Endothelial cell of umbilical vein (primary cell): ENCODE results near the gene KRT6C. TPM values are rescaled to one million over a fixed set of nuclear protein-coding genes. Genes with fewer than 3 reads are reported as not detected.

Source experiments
- BruUV-seq: library from RNA; stranded (reverse); fragments of 400-500 nt; replicated peaks from 2 replicates; lab custom pipeline; 2021; lab: Mats Ljungman, UMichigan
- CTCF ChIA-PET: fragments of 300-600, 350-600 bp; sonication (Branson Sonifier 250); formaldehyde crosslinking; loops from one replicate; lab custom pipeline; 2021; ENCODE audit warnings: antibody characterized with exemption, inconsistent platforms; lab: Charles Lee
- POLR2A ChIA-PET: fragments of 300-600, 350-600 bp; sonication (Branson Sonifier 250); formaldehyde crosslinking; loops from one replicate; lab custom pipeline; 2021; ENCODE audit warnings: antibody characterized with exemption, inconsistent platforms; lab: Charles Lee
- DNase-seq: peaks from one replicate; pipeline ENCODE4 v3.0.0-alpha.2; 2011; ENCODE audit warnings: low read depth, low spot score
- FAIRE-seq: peaks from 2 replicates; lab custom pipeline; 2011; peaks lifted over from hg19 to GRCh38; lab: Jason Lieb, UNC
- H2AFZ ChIP-seq: 2 replicates; pipeline ENCODE4 v1.6.0; 2012; ENCODE audit warnings: low read depth, low read length, control low read depth, inconsistent platforms
- H3K27ac ChIP-seq: 2 replicates; pipeline ENCODE4 v1.5.1; 2011; ENCODE audit warnings: low read depth, mild to moderate bottlenecking, control low read depth, low read length, moderate library complexity; ENCODE audit not compliant: insufficient read depth
- H3K27me3 ChIP-seq, 2 experiments: 2 replicates each; pipeline versions ENCODE4 v1.6.0 to v1.6.1; 2011; ENCODE audit warnings: low read length in 2 of 2, mixed read lengths in 1 of 2; ENCODE audit not compliant: control insufficient read depth in 2 of 2, insufficient read depth in 2 of 2
- H3K36me3 ChIP-seq, 2 experiments: 2 replicates in 1 of 2; 3 replicates in 1 of 2; pipeline ENCODE4 v1.5.1; 2011; ENCODE audit warnings: low read length in 2 of 2, mild to moderate bottlenecking in 1 of 2, moderate library complexity in 1 of 2; ENCODE audit not compliant: control insufficient read depth in 2 of 2, insufficient read depth in 2 of 2; ENCODE audit errors: extremely low read depth in 1 of 2
- H3K4me1 ChIP-seq: 3 replicates; pipeline ENCODE4 v1.5.1; 2011; ENCODE audit warnings: mild to moderate bottlenecking, low read length; ENCODE audit not compliant: control insufficient read depth, insufficient read depth; ENCODE audit errors: extremely low read depth
- H3K4me2 ChIP-seq: 2 replicates; pipeline ENCODE4 v1.6.1; 2011; ENCODE audit warnings: low read length, control low read depth, mixed read lengths; ENCODE audit not compliant: insufficient read depth
- H3K4me3 ChIP-seq, 3 experiments: fragments of 200-600 bp in 1 of 3; sonication (generic), shearing (Covaris generic) in 1 of 3; replicated peaks in 1 of 3; 2 replicates each; pipeline ENCODE4 v1.5.1; 2011 to 2016; ENCODE audit warnings: control low read depth in 3 of 3, low read length in 3 of 3, mild to moderate bottlenecking in 2 of 3, inconsistent platforms in 1 of 3, low read depth in 1 of 3, moderate library complexity in 1 of 3; ENCODE audit not compliant: insufficient read depth in 1 of 3
- H3K79me2 ChIP-seq: 2 replicates; pipeline ENCODE4 v1.6.0; 2012; ENCODE audit warnings: low read length, inconsistent platforms; ENCODE audit not compliant: control insufficient read depth, insufficient read depth
- H3K9ac ChIP-seq: replicated peaks from 2 replicates; pipeline ENCODE3; 2011; ENCODE audit warnings: low read length, control low read depth; ENCODE audit not compliant: insufficient read depth; ENCODE audit errors: extremely low read depth
- H3K9me1 ChIP-seq: replicated peaks from 3 replicates; pipeline ENCODE4 v1.6.0; 2011; ENCODE audit warnings: mild to moderate bottlenecking, low read length; ENCODE audit not compliant: control insufficient read depth, insufficient read depth; ENCODE audit errors: extremely low read depth
- H3K9me3 ChIP-seq: replicated peaks from 2 replicates; pipeline ENCODE4 v1.5.1; 2012; ENCODE audit warnings: low read length, inconsistent platforms; ENCODE audit not compliant: control insufficient read depth, insufficient read depth
- H4K20me1 ChIP-seq: replicated peaks from 2 replicates; pipeline ENCODE3; 2011; ENCODE audit warnings: mild to moderate bottlenecking, low read length; ENCODE audit not compliant: control insufficient read depth, insufficient read depth; ENCODE audit errors: extremely low read depth
- CTCF ChIP-seq, 2 donors: IDR thresholded peaks; 1 replicate in 1 of 2; 2 replicates in 1 of 2; pipeline ENCODE4 v1.5.1; 2011; ENCODE audit warnings: low read length in 2 of 2, mild to moderate bottlenecking in 2 of 2, moderate library complexity in 2 of 2, control low read depth in 1 of 2, inconsistent platforms in 1 of 2, low read depth in 1 of 2; ENCODE audit not compliant: insufficient read depth in 1 of 2; ENCODE audit errors: extremely low read depth in 1 of 2
- EZH2 ChIP-seq: IDR thresholded peaks from 2 replicates; pipeline ENCODE4 v1.6.1; 2012; ENCODE audit warnings: borderline replicate concordance, low read depth, mild to moderate bottlenecking, moderate library complexity, low read length, inconsistent platforms; ENCODE audit not compliant: severe bottlenecking
- FOS ChIP-seq: IDR thresholded peaks from 2 replicates; pipeline ENCODE4 v1.6.1; 2011; ENCODE audit warnings: mild to moderate bottlenecking, low read length, moderate library complexity, borderline replicate concordance; ENCODE audit not compliant: insufficient read depth
- GATA2 ChIP-seq: IDR thresholded peaks from 2 replicates; pipeline ENCODE4 v1.7.0; 2011; ENCODE audit warnings: low read depth, mild to moderate bottlenecking, moderate library complexity, mixed read lengths, low read length; ENCODE audit not compliant: insufficient read length, insufficient read depth
- JUN ChIP-seq: IDR thresholded peaks from 2 replicates; pipeline ENCODE4 v1.6.1; 2011; ENCODE audit warnings: borderline replicate concordance, low read depth; ENCODE audit not compliant: insufficient read length, insufficient read depth
- MAX ChIP-seq: IDR thresholded peaks from 2 replicates; pipeline ENCODE4 v1.6.1; 2011; ENCODE audit not compliant: insufficient read depth, insufficient read length
- MYC ChIP-seq: IDR thresholded peaks from one replicate; pipeline ENCODE4 v1.6.1; 2011; ENCODE audit warnings: mild to moderate bottlenecking, low read depth, low read length
- POLR2A ChIP-seq: IDR thresholded peaks from 2 replicates; pipeline ENCODE4 v1.6.1; 2012; ENCODE audit warnings: low read depth, mild to moderate bottlenecking, control low read depth, low read length
- POLR2AphosphoS5 ChIP-seq: IDR thresholded peaks from 2 replicates; pipeline ENCODE4 v1.6.1; 2012; ENCODE audit warnings: low read depth, mild to moderate bottlenecking, control low read depth, low read length, moderate library complexity; ENCODE audit not compliant: insufficient read depth
- dilution Hi-C: fragments of 300-500 bp; cut with MboI; formaldehyde crosslinking; loops from one replicate; pipeline ENCODE4 v1.15.0; 2019; ENCODE audit warnings: low sequenced_read_pairs; ENCODE audit not compliant: extremely low pct_ligation_motif_present
- intact Hi-C: fragments of 100-400 bp; cut with micrococcal nuclease; formaldehyde crosslinking; loops from one replicate; pipeline ENCODE4 v1.10.0; 2022
- polyA plus RNA-seq, 4 experiments: library from polyadenylated mRNA; depleted of rRNA in 3 of 4; stranded (reverse) in 3 of 4; unstranded in 1 of 4; fragments of >200 nt; gene quantifications; 2 replicates each; pipeline versions ENCODE4 v1.2.1 to v1.2.3, GENCODE V29; 2011 to 2012; ENCODE audit warnings: missing spikeins in 1 of 4
- total RNA-seq: library from RNA; stranded (reverse); gene quantifications from 2 replicates; pipeline ENCODE4 v1.2.3, GENCODE V29; 2021

The KRT6C gene
- total and polyA plus RNA-seq, 2 donors (not counting 3 experiments of a cell fraction or from before 2014, with no cell fraction given) = not detected

GRCh38 chr12:52508211-52508610, 34.6 kb upstream of the KRT6C start:
- CTCF ChIA-PET = interaction anchor here (0.9 to 2.4 kb wide), 4 partner anchors 8 to 351 kb away, joined by 3 to 7 read pairs (median 4); no protein-coding TSS in a partner anchor
- dilution Hi-C loops = no loop called here

More at GRCh38 chr12:52508211-52508610, 34.6 kb upstream of the KRT6C start:
- no peaks in the 10 kb centered on the region for H3K36me3 ChIP-seq
- no peak overlapping the region for H3K4me2 ChIP-seq
- no peak for DNase-seq
- peaks cover 3 to 25% of the 10 kb centered on the region in 2 experiments for H3K27me3 ChIP-seq
- no peaks in the 10 kb centered on the region for H4K20me1 ChIP-seq
- H3K9ac ChIP-seq = no peak overlapping the region
- no peaks in the 10 kb centered on the region for H3K79me2 ChIP-seq
- no peak overlapping the region for H2AFZ ChIP-seq
- FAIRE-seq = no peak
- no peak overlapping the region for H3K27ac ChIP-seq
- no peak overlapping the region for H3K4me3 ChIP-seq
- TF ChIP-seq CTCF (IDR thresholded peaks at IDR 0.05; ENCODE audit: extremely low read depth in 1 of 2, insufficient read depth in 1 of 2, low read depth in 1 of 2, low read length in 2 of 2) = no peak
- TF ChIP-seq FOS = no peak
- TF ChIP-seq MAX = no peak
- TF ChIP-seq EZH2 = no peak
- TF ChIP-seq MYC = no peak
- TF ChIP-seq JUN = no peak
- no peak for TF ChIP-seq POLR2A
- no peak for TF ChIP-seq GATA2
- no peak for TF ChIP-seq POLR2AphosphoS5
- H3K9me1 ChIP-seq = no peaks in the 10 kb centered on the region
- no TSS peak for BruUV-seq
- H3K4me1 ChIP-seq = no peaks in the 10 kb centered on the region
- intact Hi-C loops = no loop called here
- POLR2A ChIA-PET = no interaction called here
- H3K9me3 ChIP-seq = no peaks in the 10 kb centered on the region
